ENCODE measurements around the gene SLC26A4. TPM values are rescaled to one million over a fixed set of nuclear protein-coding genes. Genes with fewer than 3 reads are reported as not detected.

SLC26A4 gene
- total RNA-seq, 1 experiment from 2014 or later, result 0.66 TPM

DNA sequence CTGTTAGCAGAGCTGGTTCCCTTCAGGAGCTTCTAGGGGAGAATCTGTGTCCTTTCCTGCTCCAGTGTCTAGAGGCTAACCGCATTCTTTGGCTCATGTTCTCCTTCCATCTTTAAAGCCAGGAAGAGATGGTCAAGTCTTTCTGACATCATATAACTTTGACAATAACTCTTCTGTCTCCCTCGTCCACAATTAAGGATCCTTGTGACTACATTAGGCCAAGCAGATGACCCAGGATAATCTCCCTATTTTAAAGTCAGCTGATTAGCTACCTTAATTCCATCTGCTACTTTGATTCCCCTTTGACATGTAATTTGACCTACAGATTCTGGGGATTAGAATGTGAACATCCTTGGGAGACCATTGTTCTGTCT is 28.1 kb upstream of the SLC26A4 start:
- intact Hi-C loops (cut with micrococcal nuclease), result no loop called here
- H3K9me3 ChIP-seq (ENCODE audit: control insufficient read depth in 1 of 2, insufficient read depth in 1 of 2, low read depth in 1 of 2, low read length in 2 of 2), result no peaks in the 10 kb centered on the region
- H3K27me3 ChIP-seq (ENCODE audit: insufficient read depth, low read length), result no peaks in the 10 kb centered on the region
- ChIA-PET POLR2A (no interaction called here), RAD21 (ENCODE audit: low non-redundant PET in 1 of 2, low total read pairs in 2 of 2, uncharacterized antibody in 2 of 2, unreplicated experiment in 2 of 2) (no interaction called here), CTCF (no interaction called here)
- H3K4me1 ChIP-seq (ENCODE audit: control insufficient read depth in 1 of 2, insufficient read depth in 2 of 2, low read length in 2 of 2), result no peaks in the 10 kb centered on the region
- no peaks in the 10 kb centered on the region for H3K9me2 ChIP-seq (ENCODE audit: insufficient read depth)
- ATAC-seq (no peak), DNase-seq (ENCODE audit: low read depth, low spot score) (no peak)
- H2AFZ ChIP-seq (ENCODE audit: low read depth, low read length, poor library complexity, severe bottlenecking), result no peak overlapping the region
- no peak for TF ChIP-seq JUND (IDR thresholded peaks at IDR 0.05)
- no peak for TF ChIP-seq SIN3A (IDR thresholded peaks at IDR 0.05; ENCODE audit: low read depth)
- no peak for TF ChIP-seq FOSL1 (IDR thresholded peaks at IDR 0.05; ENCODE audit: low read depth)
- no peak for TF ChIP-seq RAD21 (IDR thresholded peaks at IDR 0.05; ENCODE audit: low read depth)
- TF ChIP-seq ZBTB33 (IDR thresholded peaks at IDR 0.05; ENCODE audit: extremely low read depth, insufficient replicate concordance, low read length), result no peak
- TF ChIP-seq CTCF (IDR thresholded peaks at IDR 0.05 in 2 of 3, conservative IDR thresholded peaks at IDR 0.05 in 1 of 3; ENCODE audit: borderline replicate concordance in 1 of 3, insufficient read depth in 1 of 3, low read depth in 2 of 3, low read length in 2 of 3), result no peak
- TF ChIP-seq CEBPB (IDR thresholded peaks at IDR 0.05; ENCODE audit: low read depth), result no peak
- TF ChIP-seq, protein P1, sequence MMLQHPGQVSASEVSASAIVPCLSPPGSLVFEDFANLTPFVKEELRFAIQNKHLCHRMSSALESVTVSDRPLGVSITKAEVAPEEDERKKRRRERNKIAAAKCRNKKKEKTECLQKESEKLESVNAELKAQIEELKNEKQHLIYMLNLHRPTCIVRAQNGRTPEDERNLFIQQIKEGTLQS (IDR thresholded peaks at IDR 0.05), result no peak
- no peak for TF ChIP-seq EGR1 (IDR thresholded peaks at IDR 0.05; ENCODE audit: low read depth)
- no peak for TF ChIP-seq ELF1 (IDR thresholded peaks at IDR 0.05; ENCODE audit: borderline replicate concordance, low read depth)
- no peak for TF ChIP-seq SRF (IDR thresholded peaks at IDR 0.05; ENCODE audit: low read depth)
- TF ChIP-seq SP1 (IDR thresholded peaks at IDR 0.05; ENCODE audit: low read depth), result no peak
- H3K9ac ChIP-seq (ENCODE audit: low read length), result no peak overlapping the region
- H3K27ac ChIP-seq (ENCODE audit: low read depth, low read length), result no peak overlapping the region
- BruUV-seq (replicated peaks), result no TSS peak
- no peaks in the 10 kb centered on the region for H3K79me2 ChIP-seq (ENCODE audit: insufficient read depth, low read length)
- H3K4me2 ChIP-seq (ENCODE audit: low read length), result no peak overlapping the region
- H3K36me3 ChIP-seq (ENCODE audit: control insufficient read depth in 1 of 2, insufficient read depth in 2 of 2, low read length in 2 of 2), result no peaks in the 10 kb centered on the region
- no peak overlapping the region for H3K4me3 ChIP-seq (replicated peaks in 1 of 2; ENCODE audit: low read depth in 1 of 2, low read length in 2 of 2)
- H4K20me1 ChIP-seq (ENCODE audit: insufficient read depth), result no peaks in the 10 kb centered on the region
